GM19328 (cell line): ENCODE data around the gene MAEA.

Source experiments
- ATAC-seq: cut with Tn5 transposase; IDR thresholded peaks from one replicate; pipeline ENCODE4 v1.9.1; 2021; ENCODE audit warnings: mild to moderate bottlenecking, moderate library complexity; ENCODE audit not compliant: unreplicated experiment

MAEA gene

GRCh38 chr4:1376841-1377605, 87.3 kb downstream of the MAEA start:
- ATAC-seq = no peak

- ATAC-seq = no peak
Observed at GRCh38 chr4:1377606-1378261, 88.0 kb downstream of the MAEA start.

GRCh38 chr4:1378559-1379231, 89.0 kb downstream of the MAEA start:
- no peak for ATAC-seq

- no peak for ATAC-seq
Observed at GRCh38 chr4:1379351-1379781, 89.7 kb downstream of the MAEA start.

GRCh38 chr4:1379801-1380331, 90.2 kb downstream of the MAEA start:
- ATAC-seq = no peak

GRCh38 chr4:1380368-1381151, 90.9 kb downstream of the MAEA start:
- ATAC-seq = no peak

GRCh38 chr4:1381181-1381621, 91.5 kb downstream of the MAEA start:
- no peak for ATAC-seq

- no peak for ATAC-seq
Observed at GRCh38 chr4:1381944-1382541, 92.4 kb downstream of the MAEA start.

- no peak for ATAC-seq
Observed at GRCh38 chr4:1382776-1383727, 93.4 kb downstream of the MAEA start.

- ATAC-seq = no peak
Observed at GRCh38 chr4:1383728-1384591, 94.3 kb downstream of the MAEA start.

- ATAC-seq = no peak
Observed at GRCh38 chr4:1384675-1385372, 95.1 kb downstream of the MAEA start.

- no peak for ATAC-seq
Observed at GRCh38 chr4:1385373-1386340, 96.0 kb downstream of the MAEA start.
